Smooth muscle cell (in vitro differentiated cells): Measurements from ENCODE around the gene UBE2S. TPM values are rescaled to one million over a fixed set of nuclear protein-coding genes. Genes with fewer than 3 reads are reported as not detected.
A peak's percentile ranks its signal among the peaks of the same experiment; 100 is the strongest.

Experiments used
- DNase-seq: peaks from one replicate; lab custom pipeline; 2025; ENCODE audit not compliant: unreplicated experiment; lab: John Stamatoyannopoulos, UW
- H2AFZ ChIP-seq: fragments of 200-600 bp; sonication (generic); 2 replicates; pipeline ENCODE4 v1.6.0; 2016; ENCODE audit warnings: antibody characterized with exemption, low read depth, mild to moderate bottlenecking
- H3F3A ChIP-seq: fragments of 200-600 bp; sonication (generic); 2 replicates; pipeline ENCODE4 v1.6.0; 2017; ENCODE audit warnings: antibody characterized with exemption, low read depth
- H3K27ac ChIP-seq: fragments of 200-600 bp; sonication (generic); 2 replicates; pipeline ENCODE4 v1.5.1; 2016; ENCODE audit warnings: low read depth, mild to moderate bottlenecking
- H3K27me3 ChIP-seq: fragments of 200-600 bp; sonication (generic); 2 replicates; pipeline ENCODE4 v1.6.1; 2016; ENCODE audit warnings: low read depth, mild to moderate bottlenecking
- H3K36me3 ChIP-seq: fragments of 200-600 bp; sonication (generic); 2 replicates; pipeline ENCODE4 v1.5.1; 2016; ENCODE audit warnings: low read depth
- H3K4me1 ChIP-seq: fragments of 200-600 bp; sonication (generic); 2 replicates; pipeline ENCODE4 v1.5.1; 2016; ENCODE audit warnings: low read depth
- H3K4me2 ChIP-seq: fragments of 200-600 bp; sonication (generic); 2 replicates; pipeline ENCODE4 v1.6.0; 2016; ENCODE audit warnings: mild to moderate bottlenecking
- H3K4me3 ChIP-seq: fragments of 200-600 bp; sonication (generic); 2 replicates; pipeline ENCODE4 v1.5.1; 2016; ENCODE audit warnings: mild to moderate bottlenecking
- H3K79me2 ChIP-seq: fragments of 200-600 bp; sonication (generic); 2 replicates; pipeline ENCODE4 v1.6.0; 2016; ENCODE audit warnings: low read depth, mild to moderate bottlenecking
- H3K9ac ChIP-seq: fragments of 200-600 bp; sonication (generic); 2 replicates; pipeline ENCODE4 v1.6.0; 2016; ENCODE audit warnings: low read depth
- H3K9me3 ChIP-seq: fragments of 200-600 bp; sonication (generic); replicated peaks from 2 replicates; pipeline ENCODE4 v1.5.1; 2016; ENCODE audit warnings: low read depth
- H4K20me1 ChIP-seq: fragments of 200-600 bp; sonication (generic); 2 replicates; pipeline ENCODE4 v1.6.0; 2016; ENCODE audit warnings: low read depth
- CTCF ChIP-seq: fragments of 200-600 bp; sonication (generic); IDR thresholded peaks from 2 replicates; pipeline ENCODE4 v1.5.1; 2017; ENCODE audit warnings: borderline replicate concordance, mild to moderate bottlenecking, antibody characterized with exemption; ENCODE audit not compliant: insufficient read depth, poor library complexity, severe bottlenecking
- WGBS: methylation state at CpG from one replicate; pipeline ENCODE4 v1.1.7; 2016; ENCODE audit warnings: low lambda C conversion rate; 5-methylcytosine and 5-hydroxymethylcytosine counted together
- polyA plus RNA-seq: library from polyadenylated mRNA; unstranded; fragments of >200 nt; fragmentation: Nextera tagmentation; extraction: Ambion mirVana; gene quantifications from 2 replicates; pipeline ENCODE4 v1.2.1, GENCODE V29; 2016
- total RNA-seq: library from RNA; depleted of rRNA; stranded (reverse); fragments of >200 nt; gene quantifications from 2 replicates; pipeline ENCODE4 v1.2.3, GENCODE V29; 2014

UBE2S gene
- total and polyA plus RNA-seq, 2 experiments from 2014 or later, result 39.9 to 171 TPM

GRCh38 chr19:55441319-55441691 is 33.7 kb upstream of the UBE2S start:
- Histone ChIP-seq H3K27me3 (peaks cover 78% of the 10 kb centered on the region), H3K9ac (no peak overlapping the region), H2AFZ (no peak overlapping the region), H3K4me1 (no peaks in the 10 kb centered on the region), H4K20me1 (no peaks in the 10 kb centered on the region), H3K4me2 (no peak overlapping the region), H3K79me2 (no peaks in the 10 kb centered on the region), H3K27ac (no peak overlapping the region), H3K4me3 (no peak overlapping the region), H3F3A (no peaks in the 10 kb centered on the region), H3K36me3 (no peaks in the 10 kb centered on the region), H3K9me3 (no peaks in the 10 kb centered on the region)
- 12% methylated on average over 20 of the region's 21 CpGs for WGBS
- DNase-seq, result no peak
- TF ChIP-seq CTCF, result no peak

- DNase-seq, result no peak
Observed at GRCh38 chr19:55440411-55441105, 33.0 kb upstream of the UBE2S start.

GRCh38 chr19:55439052-55439451 is 31.5 kb upstream of the UBE2S start:
- H3K4me1 ChIP-seq, result no peaks in the 10 kb centered on the region
- H3F3A ChIP-seq, result no peaks in the 10 kb centered on the region
- H3K4me2 ChIP-seq, result no peak overlapping the region
- H3K9me3 ChIP-seq, result no peaks in the 10 kb centered on the region
- H3K9ac ChIP-seq, result no peak overlapping the region
- no peak overlapping the region for H3K4me3 ChIP-seq
- H3K79me2 ChIP-seq, result no peaks in the 10 kb centered on the region
- DNase-seq, result no peak
- H3K27me3 ChIP-seq, result peaks cover 60% of the 10 kb centered on the region
- no peak overlapping the region for H2AFZ ChIP-seq
- H3K36me3 ChIP-seq, result no peaks in the 10 kb centered on the region
- no peak for TF ChIP-seq CTCF
- 62% methylated on average over 5 of the region's 5 CpGs for WGBS
- H3K27ac ChIP-seq, result no peak overlapping the region
- no peaks in the 10 kb centered on the region for H4K20me1 ChIP-seq

More at GRCh38 chr19:55440411-55441105, 33.0 kb upstream of the UBE2S start:
- H4K20me1 ChIP-seq, result no peaks in the 10 kb centered on the region
- no peak overlapping the region for H3K27ac ChIP-seq
- TF ChIP-seq CTCF, result no peak
- no peak overlapping the region for H3K9ac ChIP-seq
- H3K4me3 ChIP-seq, result no peak overlapping the region
- H3K4me1 ChIP-seq, result no peaks in the 10 kb centered on the region
- no peaks in the 10 kb centered on the region for H3K79me2 ChIP-seq
- no peaks in the 10 kb centered on the region for H3K9me3 ChIP-seq
- H3F3A ChIP-seq, result no peaks in the 10 kb centered on the region
- H3K27me3 ChIP-seq, result peaks cover 74% of the 10 kb centered on the region
- no peak overlapping the region for H3K4me2 ChIP-seq
- H2AFZ ChIP-seq, result no peak overlapping the region
- WGBS, result 17% methylated on average over 33 of the region's 39 CpGs
- no peaks in the 10 kb centered on the region for H3K36me3 ChIP-seq

- Histone ChIP-seq H2AFZ (no peak overlapping the region), H3K4me3 (no peak overlapping the region), H3K9ac (no peak overlapping the region), H4K20me1 (no peaks in the 10 kb centered on the region), H3K4me1 (no peaks in the 10 kb centered on the region), H3K27me3 (peaks cover 45% of the 10 kb centered on the region), H3F3A (no peaks in the 10 kb centered on the region), H3K27ac (no peak overlapping the region), H3K4me2 (no peak overlapping the region), H3K36me3 (no peaks in the 10 kb centered on the region), H3K9me3 (no peaks in the 10 kb centered on the region), H3K79me2 (no peaks in the 10 kb centered on the region)
- WGBS, result 3% methylated on average over 17 of the region's 17 CpGs
- TF ChIP-seq CTCF, result no peak
- DNase-seq, result peak; percentile 26
Observed at GRCh38 chr19:55437410-55437809, 29.8 kb upstream of the UBE2S start.
